ENCODE results near the gene DLG2.

DNA sequence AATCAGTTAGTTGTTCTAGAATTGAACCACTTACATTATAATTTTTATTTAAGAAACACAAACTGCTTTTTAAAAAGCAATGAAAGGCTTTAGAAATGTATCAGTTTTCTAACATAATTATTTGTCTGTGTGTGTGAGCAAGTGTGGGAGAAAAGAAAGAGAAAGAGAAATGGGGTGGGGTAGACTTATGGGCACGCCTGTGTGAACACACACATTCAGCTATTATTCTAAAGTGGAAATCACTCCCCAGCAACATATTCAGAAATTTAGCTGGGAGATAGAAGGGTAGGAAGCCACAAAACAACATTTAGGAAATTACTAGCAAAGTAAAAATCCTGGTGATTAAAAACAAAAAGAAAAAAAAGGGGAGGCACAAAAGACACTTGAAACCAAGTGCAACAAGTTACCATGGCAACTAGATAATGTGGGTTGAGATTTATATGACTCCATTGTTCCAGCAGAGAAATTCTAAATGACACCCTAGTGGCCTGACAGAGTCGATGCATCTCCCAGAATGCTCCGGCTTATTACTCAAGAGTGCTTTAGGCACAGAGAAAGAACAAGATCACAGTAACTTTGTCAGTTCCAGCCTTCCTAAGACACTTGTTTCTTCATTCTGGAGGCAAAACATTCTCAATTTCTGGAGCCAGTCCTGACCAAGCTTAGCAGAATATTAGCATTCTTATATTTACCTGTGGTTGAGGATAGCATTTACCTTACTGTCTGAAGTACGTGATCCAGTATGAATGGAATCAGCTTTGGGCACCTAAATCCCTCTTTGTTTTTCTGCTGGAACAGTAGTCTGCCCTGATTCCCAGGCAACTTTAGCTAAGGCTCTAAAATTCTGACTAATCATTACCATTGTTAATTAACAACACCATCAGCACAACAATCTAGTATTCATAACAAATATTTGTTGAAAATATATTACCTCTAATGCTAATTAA is 444.4 kb downstream of the DLG2 start:
- no peak for TF ChIP-seq EZH2 (IDR thresholded peaks at IDR 0.05; ENCODE audit: borderline replicate concordance, low read length)
- TF ChIP-seq, protein P1, sequence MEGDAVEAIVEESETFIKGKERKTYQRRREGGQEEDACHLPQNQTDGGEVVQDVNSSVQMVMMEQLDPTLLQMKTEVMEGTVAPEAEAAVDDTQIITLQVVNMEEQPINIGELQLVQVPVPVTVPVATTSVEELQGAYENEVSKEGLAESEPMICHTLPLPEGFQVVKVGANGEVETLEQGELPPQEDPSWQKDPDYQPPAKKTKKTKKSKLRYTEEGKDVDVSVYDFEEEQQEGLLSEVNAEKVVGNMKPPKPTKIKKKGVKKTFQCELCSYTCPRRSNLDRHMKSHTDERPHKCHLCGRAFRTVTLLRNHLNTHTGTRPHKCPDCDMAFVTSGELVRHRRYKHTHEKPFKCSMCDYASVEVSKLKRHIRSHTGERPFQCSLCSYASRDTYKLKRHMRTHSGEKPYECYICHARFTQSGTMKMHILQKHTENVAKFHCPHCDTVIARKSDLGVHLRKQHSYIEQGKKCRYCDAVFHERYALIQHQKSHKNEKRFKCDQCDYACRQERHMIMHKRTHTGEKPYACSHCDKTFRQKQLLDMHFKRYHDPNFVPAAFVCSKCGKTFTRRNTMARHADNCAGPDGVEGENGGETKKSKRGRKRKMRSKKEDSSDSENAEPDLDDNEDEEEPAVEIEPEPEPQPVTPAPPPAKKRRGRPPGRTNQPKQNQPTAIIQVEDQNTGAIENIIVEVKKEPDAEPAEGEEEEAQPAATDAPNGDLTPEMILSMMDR (conservative IDR thresholded peaks at IDR 0.05 in 1 of 2, IDR thresholded peaks at IDR 0.05 in 1 of 2; ENCODE audit: extremely low read depth in 1 of 2, insufficient read depth in 1 of 2, low read depth in 1 of 2, low read length in 2 of 2) = peak; percentile 48 to 67
